GM21360 (cell line): ENCODE measurements around the gene GNA15.

ENCODE experiments used
- ATAC-seq: cut with Tn5 transposase; IDR thresholded peaks from one replicate; pipeline ENCODE4 v1.9.1; 2021; ENCODE audit warnings: mild to moderate bottlenecking, moderate library complexity; ENCODE audit not compliant: unreplicated experiment

GNA15 gene

GRCh38 chr19:3203805-3204645, 68.2 kb downstream of the GNA15 start:
- no peak for ATAC-seq

GRCh38 chr19:3204646-3205275, 68.9 kb downstream of the GNA15 start:
- no peak for ATAC-seq

GRCh38 chr19:3206216-3206953, 70.6 kb downstream of the GNA15 start:
- no peak for ATAC-seq

GRCh38 chr19:3207461-3208242, 71.8 kb downstream of the GNA15 start:
- ATAC-seq, result no peak

GRCh38 chr19:3208317-3209207, 72.7 kb downstream of the GNA15 start:
- no peak for ATAC-seq

GRCh38 chr19:3210347-3211017, 74.6 kb downstream of the GNA15 start:
- ATAC-seq, result no peak

- no peak for ATAC-seq
These were observed 75.4 kb downstream of the GNA15 start for GRCh38 chr19:3211191-3211590.

- ATAC-seq, result no peak
These were observed 77.3 kb downstream of the GNA15 start for GRCh38 chr19:3213159-3213558.
